ENCODE data around the gene TXNRD1.

The TXNRD1 gene

GRCh38 chr12:104199964-104200363, 15.6 kb upstream of the TXNRD1 start:
- Histone ChIP-seq H3K9me3 (no peaks in the 10 kb centered on the region), H3K27ac (no peak overlapping the region), H3K4me3 (ENCODE audit: low read depth in 1 of 2, low read length in 1 of 2) (no peak overlapping the region), H3K36me3 (no peaks in the 10 kb centered on the region), H3K27me3 (no peaks in the 10 kb centered on the region), H3K4me1 (ENCODE audit: control insufficient read depth in 1 of 2, insufficient read depth in 1 of 2, low read depth in 1 of 2, low read length in 1 of 2) (no peaks in the 10 kb centered on the region)
- TF ChIP-seq, protein P1, sequence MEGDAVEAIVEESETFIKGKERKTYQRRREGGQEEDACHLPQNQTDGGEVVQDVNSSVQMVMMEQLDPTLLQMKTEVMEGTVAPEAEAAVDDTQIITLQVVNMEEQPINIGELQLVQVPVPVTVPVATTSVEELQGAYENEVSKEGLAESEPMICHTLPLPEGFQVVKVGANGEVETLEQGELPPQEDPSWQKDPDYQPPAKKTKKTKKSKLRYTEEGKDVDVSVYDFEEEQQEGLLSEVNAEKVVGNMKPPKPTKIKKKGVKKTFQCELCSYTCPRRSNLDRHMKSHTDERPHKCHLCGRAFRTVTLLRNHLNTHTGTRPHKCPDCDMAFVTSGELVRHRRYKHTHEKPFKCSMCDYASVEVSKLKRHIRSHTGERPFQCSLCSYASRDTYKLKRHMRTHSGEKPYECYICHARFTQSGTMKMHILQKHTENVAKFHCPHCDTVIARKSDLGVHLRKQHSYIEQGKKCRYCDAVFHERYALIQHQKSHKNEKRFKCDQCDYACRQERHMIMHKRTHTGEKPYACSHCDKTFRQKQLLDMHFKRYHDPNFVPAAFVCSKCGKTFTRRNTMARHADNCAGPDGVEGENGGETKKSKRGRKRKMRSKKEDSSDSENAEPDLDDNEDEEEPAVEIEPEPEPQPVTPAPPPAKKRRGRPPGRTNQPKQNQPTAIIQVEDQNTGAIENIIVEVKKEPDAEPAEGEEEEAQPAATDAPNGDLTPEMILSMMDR (IDR thresholded peaks at IDR 0.05): no peak

DNA sequence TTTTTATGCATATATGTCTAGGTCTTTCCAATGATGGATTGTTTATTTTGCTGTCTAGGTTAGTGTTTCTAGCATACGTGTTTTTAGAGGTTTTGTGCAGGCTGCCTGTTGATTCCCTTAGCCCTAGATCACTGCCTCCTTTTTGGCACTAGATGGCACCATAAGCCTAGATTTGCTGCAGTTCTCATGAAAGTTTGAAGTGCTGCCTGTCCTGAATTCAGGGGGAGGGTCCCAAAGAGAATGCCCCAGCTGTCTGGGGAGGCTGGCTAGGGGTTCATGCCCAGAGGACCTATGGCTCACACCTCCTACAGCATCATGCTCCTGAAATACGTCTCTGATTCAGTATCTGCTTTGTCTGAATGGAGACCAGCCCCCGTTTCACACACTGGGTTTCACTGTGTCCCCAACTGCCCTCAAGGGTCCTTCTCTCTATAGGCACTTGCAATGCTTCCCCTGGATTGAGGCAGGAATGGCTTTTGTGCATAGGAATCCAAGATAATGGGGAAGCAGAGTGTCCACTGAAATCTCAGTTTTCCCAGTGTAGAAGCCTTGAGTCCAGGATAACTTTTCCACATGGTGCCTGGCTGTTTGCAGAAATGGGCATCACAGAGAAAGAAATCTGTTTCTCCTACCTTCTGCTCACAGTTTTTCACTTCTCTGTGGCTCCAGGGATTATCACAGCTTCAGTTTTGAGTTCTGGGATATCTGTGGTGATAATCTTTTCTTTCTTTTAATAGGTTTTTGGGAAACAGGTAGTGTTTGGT, 14.2 kb upstream of the TXNRD1 start:
- Histone ChIP-seq H3K4me3 (ENCODE audit: low read depth in 1 of 2, low read length in 1 of 2) (no peak overlapping the region), H3K9me3 (no peaks in the 10 kb centered on the region), H3K27ac (no peak overlapping the region), H3K4me1 (ENCODE audit: control insufficient read depth in 1 of 2, insufficient read depth in 1 of 2, low read depth in 1 of 2, low read length in 1 of 2) (no peaks in the 10 kb centered on the region), H3K36me3 (no peaks in the 10 kb centered on the region), H3K27me3 (no peaks in the 10 kb centered on the region)
- TF ChIP-seq, protein P1 (IDR thresholded peaks at IDR 0.05): peak; percentile 68

DNA sequence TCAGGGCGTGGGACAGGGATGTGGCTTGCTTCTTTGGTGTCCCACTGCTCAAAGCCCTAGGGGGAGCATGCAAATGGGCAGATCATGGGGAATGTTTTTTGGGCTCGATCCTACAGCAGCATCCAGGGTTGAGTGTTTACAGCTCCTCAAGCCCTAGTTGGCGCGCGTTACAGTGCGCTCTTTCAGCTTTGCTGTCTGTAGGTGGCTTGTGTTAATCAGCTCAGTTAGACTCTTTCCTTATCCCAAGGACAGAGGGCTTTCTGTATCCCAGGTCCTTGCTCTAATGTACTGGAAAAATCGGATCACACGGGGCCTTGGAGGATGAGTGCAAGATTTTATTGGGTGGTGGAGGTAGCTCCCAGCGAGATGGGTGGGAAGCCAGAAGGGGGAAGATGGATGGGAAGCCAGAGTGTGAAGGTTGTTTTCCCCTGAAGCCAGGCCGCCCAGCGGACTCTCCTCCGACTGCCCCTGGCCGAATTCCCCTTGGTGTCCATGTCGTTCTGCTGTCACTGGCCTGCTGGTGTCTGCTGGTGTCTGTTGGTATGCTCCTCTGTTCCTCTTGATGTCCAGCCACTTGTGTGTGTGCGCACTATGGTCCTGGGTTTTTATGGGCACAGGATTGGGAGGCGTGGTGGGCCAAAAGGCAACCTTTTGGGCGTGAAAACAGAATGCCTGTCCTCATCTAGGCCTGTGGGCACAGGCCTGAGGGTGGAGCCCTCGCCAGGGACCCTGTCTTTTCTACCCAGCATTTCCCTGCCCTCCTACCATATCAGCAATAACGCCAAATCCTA, 10.7 kb upstream of the TXNRD1 start:
- TF ChIP-seq, protein P1 (IDR thresholded peaks at IDR 0.05): no peak
- no peaks in the 10 kb centered on the region for H3K36me3 ChIP-seq

DNA sequence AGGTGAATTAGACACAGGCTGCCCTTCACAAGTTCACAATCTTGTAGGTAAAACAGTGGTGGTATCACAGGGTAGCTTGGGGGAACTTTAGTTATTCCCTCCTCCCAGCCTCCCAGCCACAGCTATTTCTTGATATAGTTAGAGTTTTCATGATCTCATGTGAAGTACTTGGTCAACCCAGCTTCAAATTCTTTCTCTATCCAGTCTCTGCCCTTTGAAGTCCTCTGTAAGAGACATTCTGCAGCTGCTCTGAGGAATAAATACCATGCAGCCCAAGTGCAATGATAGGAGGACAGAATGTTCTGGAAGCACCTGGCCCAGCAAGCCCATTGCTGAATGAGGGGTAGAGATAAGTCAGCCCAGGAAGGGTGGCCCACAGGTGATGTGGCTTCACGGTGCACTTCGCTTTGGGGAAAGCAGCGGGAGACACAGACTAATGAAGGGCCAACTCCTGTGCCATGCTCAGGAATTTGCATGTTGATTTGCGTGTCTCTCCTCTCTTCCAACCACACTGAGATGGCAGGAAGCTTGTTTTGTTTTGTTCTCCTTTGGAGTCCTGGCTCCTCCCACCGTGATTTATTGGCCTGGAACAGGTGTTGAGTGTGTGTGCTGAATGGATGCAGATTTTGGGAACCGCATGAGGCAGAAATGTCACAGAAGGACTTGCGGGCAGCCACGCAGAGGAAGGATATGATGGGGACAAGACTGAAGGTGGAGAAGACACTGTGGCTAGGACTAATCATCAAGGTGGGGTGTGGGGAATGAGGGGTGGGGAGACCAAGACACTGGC, 8.0 kb upstream of the TXNRD1 start:
- H3K4me3 ChIP-seq (ENCODE audit: low read depth in 1 of 2, low read length in 1 of 2): no peak overlapping the region
- no peaks in the 10 kb centered on the region for H3K36me3 ChIP-seq
- H3K9me3 ChIP-seq: no peaks in the 10 kb centered on the region
- TF ChIP-seq, protein P1 (IDR thresholded peaks at IDR 0.05): no peak
- no peaks in the 10 kb centered on the region for H3K27me3 ChIP-seq
- no peak overlapping the region for H3K27ac ChIP-seq
- no peaks in the 10 kb centered on the region for H3K4me1 ChIP-seq (ENCODE audit: control insufficient read depth in 1 of 2, insufficient read depth in 1 of 2, low read depth in 1 of 2, low read length in 1 of 2)

More for the DNA sequence above, 10.7 kb upstream of the TXNRD1 start:
- Histone ChIP-seq H3K4me1 (ENCODE audit: control insufficient read depth in 1 of 2, insufficient read depth in 1 of 2, low read depth in 1 of 2, low read length in 1 of 2) (no peaks in the 10 kb centered on the region), H3K4me3 (ENCODE audit: low read depth in 1 of 2, low read length in 1 of 2) (no peak overlapping the region), H3K27ac (no peak overlapping the region), H3K27me3 (no peaks in the 10 kb centered on the region), H3K9me3 (no peaks in the 10 kb centered on the region)

- Histone ChIP-seq H3K27ac (no peak overlapping the region), H3K36me3 (no peaks in the 10 kb centered on the region), H3K4me3 (ENCODE audit: low read depth in 1 of 2, low read length in 1 of 2) (no peak overlapping the region), H3K27me3 (peaks cover 28% of the 10 kb centered on the region), H3K9me3 (no peaks in the 10 kb centered on the region), H3K4me1 (ENCODE audit: control insufficient read depth in 1 of 2, insufficient read depth in 1 of 2, low read depth in 1 of 2, low read length in 1 of 2) (peaks cover 8 to 10% of the 10 kb centered on the region in 2 experiments)
- TF ChIP-seq, protein P1 (IDR thresholded peaks at IDR 0.05): no peak
Measured at GRCh38 chr12:104212516-104212915, 3.1 kb upstream of the TXNRD1 start.

Measured in neutrophil (primary cell).